ENCODE results near the gene ITPR1.

DNA sequence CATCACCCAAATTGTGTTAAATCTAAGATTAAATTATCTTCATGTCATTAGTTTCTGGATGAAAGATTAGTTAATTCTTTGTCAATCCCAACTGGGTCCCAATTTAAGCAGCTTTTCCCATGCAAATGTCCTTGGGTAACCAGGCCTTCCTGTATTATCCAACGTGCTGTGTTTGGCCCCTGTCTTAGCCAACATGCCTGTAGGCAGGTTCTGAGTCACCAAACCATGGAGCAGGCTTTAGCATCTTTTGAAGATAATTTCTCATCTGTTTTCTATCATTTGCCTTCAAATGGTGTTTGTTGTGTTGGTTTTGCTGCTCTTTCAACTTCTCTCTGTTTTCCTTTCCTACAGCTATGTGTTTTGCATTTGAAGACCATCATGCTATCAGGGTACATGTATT lies 216.2 kb downstream of the ITPR1 start:
- TF ChIP-seq CTCF (conservative IDR thresholded peaks at IDR 0.05; ENCODE audit: low read length) = no peak
- no peak for TF ChIP-seq EZH2phosphoT487 (IDR thresholded peaks at IDR 0.05; ENCODE audit: borderline replicate concordance, low read depth, low read length)
